Measurements from ENCODE around the gene AGAP3.

The AGAP3 gene

GRCh38 chr7:151088856-151089699 is 2.8 kb downstream of the AGAP3 start:
- no peak for DNase-seq

- DNase-seq: no peak
These were observed 3.8 kb downstream of the AGAP3 start for GRCh38 chr7:151089893-151090730.

GRCh38 chr7:151091003-151091402 is 4.7 kb downstream of the AGAP3 start:
- no peak for DNase-seq

GRCh38 chr7:151091431-151091830 is 5.2 kb downstream of the AGAP3 start:
- DNase-seq: no peak

GRCh38 chr7:151091988-151092387 is 5.7 kb downstream of the AGAP3 start:
- DNase-seq: no peak

- no peak for DNase-seq
These were observed 7.5 kb downstream of the AGAP3 start for GRCh38 chr7:151093748-151094147.

- DNase-seq: no peak
These were observed 8.4 kb downstream of the AGAP3 start for GRCh38 chr7:151094675-151095074.

- DNase-seq: no peak
These were observed 9.0 kb downstream of the AGAP3 start for GRCh38 chr7:151095123-151095797.

- no peak for DNase-seq
These were observed 9.7 kb downstream of the AGAP3 start for GRCh38 chr7:151095828-151096475.

- DNase-seq: no peak
These were observed 13.4 kb downstream of the AGAP3 start for GRCh38 chr7:151099486-151100211.

- no peak for DNase-seq
These were observed 14.6 kb downstream of the AGAP3 start for GRCh38 chr7:151100921-151101320.

GRCh38 chr7:151101621-151102396 is 15.5 kb downstream of the AGAP3 start:
- no peak for DNase-seq

- no peak for DNase-seq
These were observed 16.7 kb downstream of the AGAP3 start for GRCh38 chr7:151102991-151103390.

GRCh38 chr7:151103973-151104372 is 17.7 kb downstream of the AGAP3 start:
- DNase-seq: no peak

GRCh38 chr7:151104411-151105235 is 18.3 kb downstream of the AGAP3 start:
- no peak for DNase-seq

- no peak for DNase-seq
These were observed 21.6 kb downstream of the AGAP3 start for GRCh38 chr7:151107882-151108281.

GRCh38 chr7:151109094-151110048 is 23.1 kb downstream of the AGAP3 start:
- DNase-seq: no peak

- DNase-seq: no peak
These were observed 24.1 kb downstream of the AGAP3 start for GRCh38 chr7:151110236-151110940.

Data from NCI-H2081 treated with DMSO at 0.1 percent for 48 hours (cell line).